Measurements from ENCODE around the gene TSC22D2. TPM values are rescaled to one million over a fixed set of nuclear protein-coding genes. Genes with fewer than 3 reads are reported as not detected.

Gene TSC22D2
- total RNA-seq, 4 donors from 2014 or later = 19.0 to 35.2 (median 22.2) TPM

DNA sequence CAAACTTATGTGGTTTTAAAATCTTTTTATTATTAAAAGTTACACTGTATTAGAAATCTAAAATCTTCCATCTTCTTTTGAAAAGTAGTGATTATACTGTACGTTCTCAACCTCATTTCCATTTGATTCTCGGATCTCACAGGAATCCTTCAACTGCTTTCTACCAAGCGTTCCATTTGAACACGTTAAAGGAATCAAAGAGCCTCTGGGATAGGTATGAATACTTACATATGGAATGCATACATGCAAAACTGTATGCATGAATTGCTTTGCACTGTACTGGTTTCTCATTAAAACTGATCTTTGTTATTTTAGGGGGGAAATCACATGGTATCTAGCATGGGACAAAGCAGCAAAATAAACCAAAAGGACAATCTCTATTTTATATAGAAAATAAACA is 14.8 kb downstream of the TSC22D2 start:
- Histone ChIP-seq H3K36me3 (peaks cover 0 to 6% (median 0%) of the 10 kb centered on the region in 3 donors), H3K4me1 (peaks cover 0 to 13% (median 0%) of the 10 kb centered on the region in 4 donors), H3K27me3 (no peaks in the 10 kb centered on the region), H3K4me3 (no peak overlapping the region), H3K9me3 (no peaks in the 10 kb centered on the region), H3K27ac (no peak overlapping the region)
- no peak for DNase-seq
- TF ChIP-seq, protein P1, sequence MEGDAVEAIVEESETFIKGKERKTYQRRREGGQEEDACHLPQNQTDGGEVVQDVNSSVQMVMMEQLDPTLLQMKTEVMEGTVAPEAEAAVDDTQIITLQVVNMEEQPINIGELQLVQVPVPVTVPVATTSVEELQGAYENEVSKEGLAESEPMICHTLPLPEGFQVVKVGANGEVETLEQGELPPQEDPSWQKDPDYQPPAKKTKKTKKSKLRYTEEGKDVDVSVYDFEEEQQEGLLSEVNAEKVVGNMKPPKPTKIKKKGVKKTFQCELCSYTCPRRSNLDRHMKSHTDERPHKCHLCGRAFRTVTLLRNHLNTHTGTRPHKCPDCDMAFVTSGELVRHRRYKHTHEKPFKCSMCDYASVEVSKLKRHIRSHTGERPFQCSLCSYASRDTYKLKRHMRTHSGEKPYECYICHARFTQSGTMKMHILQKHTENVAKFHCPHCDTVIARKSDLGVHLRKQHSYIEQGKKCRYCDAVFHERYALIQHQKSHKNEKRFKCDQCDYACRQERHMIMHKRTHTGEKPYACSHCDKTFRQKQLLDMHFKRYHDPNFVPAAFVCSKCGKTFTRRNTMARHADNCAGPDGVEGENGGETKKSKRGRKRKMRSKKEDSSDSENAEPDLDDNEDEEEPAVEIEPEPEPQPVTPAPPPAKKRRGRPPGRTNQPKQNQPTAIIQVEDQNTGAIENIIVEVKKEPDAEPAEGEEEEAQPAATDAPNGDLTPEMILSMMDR (IDR thresholded peaks at IDR 0.05) = no peak
- TF ChIP-seq POLR2A (IDR thresholded peaks at IDR 0.05) = no peak

DNA sequence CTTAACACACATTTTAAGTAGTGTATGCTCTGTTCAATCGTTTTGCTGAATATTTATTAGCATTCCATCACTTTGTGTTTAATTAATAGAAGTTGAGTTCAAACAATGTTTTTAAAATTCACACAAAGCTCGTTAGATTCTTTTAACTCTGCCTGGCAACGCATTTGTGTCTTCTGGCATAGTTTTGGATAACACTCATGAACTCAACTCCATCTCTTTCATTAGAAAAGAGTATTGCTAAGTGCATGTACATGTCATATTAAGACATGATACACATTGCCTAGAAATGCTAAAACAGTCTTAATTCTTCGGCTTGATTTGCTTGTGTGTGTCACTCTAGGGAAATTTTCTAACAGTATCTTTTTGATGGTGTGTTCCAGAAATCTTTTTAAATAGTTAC is 15.7 kb downstream of the TSC22D2 start:
- DNase-seq = no peak
- Histone ChIP-seq H3K36me3 (peaks cover 0 to 6% (median 0%) of the 10 kb centered on the region in 3 donors), H3K4me1 (peaks cover 0 to 13% (median 0%) of the 10 kb centered on the region in 4 donors), H3K4me3 (no peak overlapping the region), H3K27me3 (no peaks in the 10 kb centered on the region), H3K27ac (no peak overlapping the region), H3K9me3 (no peaks in the 10 kb centered on the region)
- TF ChIP-seq, protein P1 (IDR thresholded peaks at IDR 0.05) = no peak

DNA sequence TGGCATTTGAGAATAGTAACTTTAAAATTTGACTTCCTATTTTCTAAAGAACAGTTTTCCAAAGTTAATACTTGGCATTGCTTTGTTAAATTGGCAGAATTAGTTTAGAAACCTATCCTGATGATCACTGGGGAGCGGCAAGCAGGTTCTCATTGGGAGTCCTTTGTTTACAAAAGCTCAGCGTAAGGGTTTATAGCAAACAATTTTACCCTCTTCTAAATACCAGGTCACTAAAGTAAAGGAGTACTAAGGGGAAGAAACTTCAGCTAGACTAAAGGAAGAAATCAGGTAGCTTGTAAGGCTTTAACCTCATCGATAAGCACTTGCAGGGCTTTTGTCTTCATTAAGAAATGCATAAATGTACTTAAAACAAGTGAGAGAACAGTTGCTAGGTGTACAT is 18.2 kb downstream of the TSC22D2 start:
- peaks cover 0 to 4% (median 0%) of the 10 kb centered on the region in 4 donors for H3K4me1 ChIP-seq

DNA sequence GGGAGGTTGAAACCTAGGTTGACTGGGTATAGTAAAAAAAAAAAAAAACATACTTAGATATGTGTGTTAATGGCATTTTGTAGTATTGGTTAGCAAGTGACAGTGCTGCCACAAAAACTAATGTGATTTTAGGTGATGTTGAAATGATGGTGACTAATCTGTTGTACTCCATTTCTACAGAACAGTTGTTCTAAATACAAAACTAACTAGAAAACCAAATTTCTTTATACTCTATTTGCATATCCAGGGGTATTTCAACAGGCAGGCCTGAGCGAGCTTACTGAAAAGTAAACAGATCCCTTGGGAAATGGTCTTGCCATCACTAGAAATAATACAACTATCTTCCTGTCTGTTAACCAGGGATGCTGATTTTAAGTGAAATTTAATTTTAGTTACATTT is 20.5 kb downstream of the TSC22D2 start:
- no peak for DNase-seq
- TF ChIP-seq, protein P1 (IDR thresholded peaks at IDR 0.05) = no peak
- TF ChIP-seq POLR2A (IDR thresholded peaks at IDR 0.05) = no peak
- Histone ChIP-seq H3K27ac (no peak overlapping the region), H3K4me1 (no peaks in the 10 kb centered on the region), H3K9me3 (no peaks in the 10 kb centered on the region), H3K4me3 (no peak overlapping the region), H3K36me3 (no peaks in the 10 kb centered on the region), H3K27me3 (no peaks in the 10 kb centered on the region)

More for the DNA sequence above, 18.2 kb downstream of the TSC22D2 start:
- H3K4me3 ChIP-seq = no peak overlapping the region
- H3K27me3 ChIP-seq = no peaks in the 10 kb centered on the region
- H3K9me3 ChIP-seq = no peaks in the 10 kb centered on the region
- H3K27ac ChIP-seq = no peak overlapping the region
- peaks cover 0 to 6% (median 0%) of the 10 kb centered on the region in 3 donors for H3K36me3 ChIP-seq
- no peak for DNase-seq
- TF ChIP-seq, protein P1 (IDR thresholded peaks at IDR 0.05) = no peak
- TF ChIP-seq POLR2A (IDR thresholded peaks at IDR 0.05) = no peak

- Histone ChIP-seq H3K4me3 (no peak overlapping the region), H3K36me3 (no peaks in the 10 kb centered on the region), H3K27ac (no peak overlapping the region), H3K27me3 (no peaks in the 10 kb centered on the region), H3K4me1 (no peaks in the 10 kb centered on the region), H3K9me3 (no peaks in the 10 kb centered on the region)
- DNase-seq = no peak
- no peak for TF ChIP-seq POLR2A (IDR thresholded peaks at IDR 0.05)
- TF ChIP-seq, protein P1 (IDR thresholded peaks at IDR 0.05) = no peak
Observed at GRCh38 chr3:150429767-150430671, 21.9 kb downstream of the TSC22D2 start.
